OCI-LY7 (cell line): ENCODE results near the gene ORAI1. TPM values are rescaled to one million over a fixed set of nuclear protein-coding genes. Genes with fewer than 3 reads are reported as not detected.

Experiments used
- BruUV-seq: library from RNA; stranded (reverse); fragments of 400-500 nt; replicated peaks from 2 replicates; lab custom pipeline; 2021; lab: Mats Ljungman, UMichigan
- CTCF ChIA-PET: fragments of 300-600 bp; sonication (Branson Sonifier 250); formaldehyde crosslinking; loops from one replicate; lab custom pipeline; 2022; ENCODE audit warnings: antibody characterized with exemption; ENCODE audit not compliant: unreplicated experiment; lab: Charles Lee
- POLR2A ChIA-PET: fragments of 300-600 bp; sonication (Branson Sonifier 250); formaldehyde crosslinking; loops from one replicate; lab custom pipeline; 2022; ENCODE audit warnings: antibody characterized with exemption; lab: Charles Lee
- DNase-seq: peaks from one replicate; pipeline ENCODE4 v3.0.0-alpha.2; 2015; ENCODE audit warnings: low spot score
- H2AFZ ChIP-seq: fragments of 200-600 bp; sonication (generic), shearing (Covaris generic); 2 replicates; pipeline ENCODE4 v1.6.1; 2014; ENCODE audit warnings: mild to moderate bottlenecking, antibody characterized with exemption, low read length, moderate library complexity
- H3K27ac ChIP-seq: fragments of 200-600 bp; sonication (generic); 2 replicates; pipeline ENCODE4 v1.5.1; 2014; ENCODE audit warnings: mixed run types, low read depth, mild to moderate bottlenecking, moderate library complexity, low read length, inconsistent platforms; ENCODE audit not compliant: poor library complexity, severe bottlenecking
- H3K36me3 ChIP-seq: fragments of 200-600 bp; sonication (generic); 2 replicates; pipeline ENCODE4 v1.6.1; 2014; ENCODE audit warnings: mild to moderate bottlenecking, antibody characterized with exemption, low read length, moderate library complexity, mixed read lengths; ENCODE audit not compliant: insufficient read depth
- H3K4me1 ChIP-seq: fragments of 200-600 bp; sonication (generic); 2 replicates; pipeline ENCODE4 v1.5.1; 2014; ENCODE audit warnings: mild to moderate bottlenecking, low read length; ENCODE audit not compliant: insufficient read depth, poor library complexity, severe bottlenecking
- H3K4me2 ChIP-seq: fragments of 200-600 bp; sonication (generic); 2 replicates; pipeline ENCODE4 v1.6.1; 2014; ENCODE audit warnings: mild to moderate bottlenecking, low read length
- H3K4me3 ChIP-seq: fragments of 200-600 bp; sonication (generic); 2 replicates; pipeline ENCODE4 v1.5.1; 2014; ENCODE audit warnings: mild to moderate bottlenecking, low read depth, low read length; ENCODE audit not compliant: poor library complexity, severe bottlenecking
- H3K79me2 ChIP-seq: fragments of 200-600 bp; sonication (generic); 2 replicates; pipeline ENCODE4 v1.6.1; 2016; ENCODE audit warnings: low read depth, mild to moderate bottlenecking, low read length, moderate library complexity, mixed read lengths; ENCODE audit not compliant: insufficient read depth
- H3K9me2 ChIP-seq: fragments of 200-600 bp; sonication (generic); 2 replicates; pipeline ENCODE4 v1.6.1; 2016; ENCODE audit warnings: mild to moderate bottlenecking, low read length, mixed read lengths; ENCODE audit not compliant: insufficient read depth
- H3K9me3 ChIP-seq: fragments of 200-600 bp; sonication (generic); 2 replicates; pipeline ENCODE4 v1.6.1; 2014; ENCODE audit warnings: mild to moderate bottlenecking, mixed run types, low read length, mixed read lengths
- H4K20me1 ChIP-seq: fragments of 200-600 bp; sonication (generic); 2 replicates; pipeline ENCODE4 v1.6.1; 2014; ENCODE audit warnings: mild to moderate bottlenecking, antibody characterized with exemption, low read length, moderate library complexity, mixed read lengths; ENCODE audit not compliant: insufficient read depth
- EZH2phosphoT487 ChIP-seq: fragments of 200-600 bp; sonication (generic); IDR thresholded peaks from 2 replicates; pipeline ENCODE4 v1.6.1; 2018; ENCODE audit warnings: low read depth, borderline replicate concordance, mild to moderate bottlenecking, mixed run types, antibody characterized with exemption, low read length, moderate library complexity, mixed read lengths
- intact Hi-C: fragments of 100-400 bp; cut with micrococcal nuclease; formaldehyde crosslinking; loops from one replicate; pipeline ENCODE4 v1.10.0; 2022; ENCODE audit not compliant: unreplicated experiment
- total RNA-seq, 2 experiments: library from RNA; depleted of rRNA in 1 of 2; stranded (reverse); fragments of >200 nt in 1 of 2; shearing (Covaris generic) in 1 of 2; gene quantifications; 2 replicates each; pipeline ENCODE4 v1.2.3, GENCODE V29; 2014 to 2022
- TF ChIP-seq, protein P1 (sequence below): fragments of 200-600 bp; sonication (generic); conservative IDR thresholded peaks from 2 replicates; pipeline ENCODE4 v1.5.1; 2014; ENCODE audit warnings: mild to moderate bottlenecking, antibody characterized with exemption, low read length, moderate library complexity, mixed read lengths

The ORAI1 gene
- total RNA-seq, 2 experiments from 2014 or later, result 9.5 to 19.1 TPM

DNA sequence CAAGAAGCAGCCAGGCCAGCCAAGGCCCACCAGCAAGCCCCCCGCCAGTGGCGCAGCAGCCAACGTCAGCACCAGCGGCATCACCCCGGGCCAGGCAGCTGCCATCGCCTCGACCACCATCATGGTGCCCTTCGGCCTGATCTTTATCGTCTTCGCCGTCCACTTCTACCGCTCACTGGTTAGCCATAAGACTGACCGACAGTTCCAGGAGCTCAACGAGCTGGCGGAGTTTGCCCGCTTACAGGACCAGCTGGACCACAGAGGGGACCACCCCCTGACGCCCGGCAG is 15.0 kb downstream of the ORAI1 start:
- ChIA-PET CTCF (no interaction called here), POLR2A (no interaction called here)
- no TSS peak for BruUV-seq
- Histone ChIP-seq H3K4me2 (no peak overlapping the region), H3K27ac (no peak overlapping the region), H3K4me1 (peaks cover 17% of the 10 kb centered on the region), H3K9me2 (no peaks in the 10 kb centered on the region), H3K79me2 (peaks cover 6% of the 10 kb centered on the region; the same call in 1 of the 2 replicates), H3K4me3 (no peak overlapping the region), H3K36me3 (peaks cover 17% of the 10 kb centered on the region), H3K9me3 (no peaks in the 10 kb centered on the region), H2AFZ (no peak overlapping the region), H4K20me1 (no peaks in the 10 kb centered on the region)
- intact Hi-C loops, result no loop called here
- TF ChIP-seq, protein P1, sequence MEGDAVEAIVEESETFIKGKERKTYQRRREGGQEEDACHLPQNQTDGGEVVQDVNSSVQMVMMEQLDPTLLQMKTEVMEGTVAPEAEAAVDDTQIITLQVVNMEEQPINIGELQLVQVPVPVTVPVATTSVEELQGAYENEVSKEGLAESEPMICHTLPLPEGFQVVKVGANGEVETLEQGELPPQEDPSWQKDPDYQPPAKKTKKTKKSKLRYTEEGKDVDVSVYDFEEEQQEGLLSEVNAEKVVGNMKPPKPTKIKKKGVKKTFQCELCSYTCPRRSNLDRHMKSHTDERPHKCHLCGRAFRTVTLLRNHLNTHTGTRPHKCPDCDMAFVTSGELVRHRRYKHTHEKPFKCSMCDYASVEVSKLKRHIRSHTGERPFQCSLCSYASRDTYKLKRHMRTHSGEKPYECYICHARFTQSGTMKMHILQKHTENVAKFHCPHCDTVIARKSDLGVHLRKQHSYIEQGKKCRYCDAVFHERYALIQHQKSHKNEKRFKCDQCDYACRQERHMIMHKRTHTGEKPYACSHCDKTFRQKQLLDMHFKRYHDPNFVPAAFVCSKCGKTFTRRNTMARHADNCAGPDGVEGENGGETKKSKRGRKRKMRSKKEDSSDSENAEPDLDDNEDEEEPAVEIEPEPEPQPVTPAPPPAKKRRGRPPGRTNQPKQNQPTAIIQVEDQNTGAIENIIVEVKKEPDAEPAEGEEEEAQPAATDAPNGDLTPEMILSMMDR, result no peak
- no peak for TF ChIP-seq EZH2phosphoT487
- no peak for DNase-seq

DNA sequence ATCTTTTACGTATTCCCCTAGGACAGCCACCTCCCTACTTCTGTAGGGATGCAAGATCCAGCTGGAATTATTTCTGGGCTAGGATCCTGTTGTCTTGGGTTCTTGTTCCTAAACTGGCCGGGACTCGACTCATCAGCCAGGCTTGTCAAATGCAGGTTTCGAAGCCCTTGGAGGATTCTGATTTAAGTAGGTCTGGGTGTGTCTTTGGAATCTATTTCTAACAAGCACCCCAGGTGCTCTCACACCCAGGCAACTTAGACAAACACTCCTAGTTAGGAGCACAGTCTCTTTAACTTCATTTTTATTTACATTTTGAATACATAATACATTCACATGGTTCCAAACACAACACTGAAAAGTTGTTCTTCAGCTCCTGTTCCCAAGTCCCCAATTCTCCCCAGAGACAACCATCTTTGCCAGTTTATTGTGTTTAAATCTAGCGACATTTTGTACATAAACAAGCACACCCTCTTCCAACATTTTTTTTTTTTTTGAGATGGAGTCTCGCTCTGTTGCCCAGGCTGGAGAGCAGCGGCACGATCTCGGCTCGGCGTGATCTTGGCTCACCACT is 22.2 kb downstream of the ORAI1 start:
- H4K20me1 ChIP-seq, result no peaks in the 10 kb centered on the region
- no peaks in the 10 kb centered on the region for H3K4me1 ChIP-seq
- POLR2A ChIA-PET, result interaction anchor here (0.7 to 1.6 kb wide), 4 partner anchors 11 to 23 kb away, joined by 3 to 4 read pairs (median 3); no protein-coding TSS in a partner anchor
- no peaks in the 10 kb centered on the region for H3K79me2 ChIP-seq
- no peaks in the 10 kb centered on the region for H3K9me2 ChIP-seq
- peaks cover 2% of the 10 kb centered on the region; the same call in 1 of the 2 replicates for H3K36me3 ChIP-seq
- H3K9me3 ChIP-seq, result no peaks in the 10 kb centered on the region
- no peak overlapping the region for H2AFZ ChIP-seq
- no peak overlapping the region for H3K27ac ChIP-seq
- no TSS peak for BruUV-seq
- no peak for DNase-seq
- H3K4me2 ChIP-seq, result no peak overlapping the region
- intact Hi-C loops, result no loop called here
- TF ChIP-seq, protein P1, result no peak
- no peak for TF ChIP-seq EZH2phosphoT487
- no peak overlapping the region for H3K4me3 ChIP-seq
- CTCF ChIA-PET, result interaction anchor here (0.5 kb wide), 1 partner anchor 96 kb away, joined by 9 read pairs; no protein-coding TSS in a partner anchor

- Histone ChIP-seq H3K27ac (no peak overlapping the region), H3K36me3 (no peaks in the 10 kb centered on the region), H3K79me2 (no peaks in the 10 kb centered on the region), H3K9me2 (no peaks in the 10 kb centered on the region), H3K4me1 (no peaks in the 10 kb centered on the region), H3K4me3 (no peak overlapping the region), H4K20me1 (no peaks in the 10 kb centered on the region), H3K4me2 (no peak overlapping the region), H2AFZ (no peak overlapping the region), H3K9me3 (no peaks in the 10 kb centered on the region)
- POLR2A ChIA-PET, result interaction anchor here (1.2 to 1.6 kb wide), 3 partner anchors 9 to 17 kb away, joined by 3 to 4 read pairs (median 3); no protein-coding TSS in a partner anchor
- CTCF ChIA-PET, result no interaction called here
- no TSS peak for BruUV-seq
- no peak for TF ChIP-seq EZH2phosphoT487
- TF ChIP-seq, protein P1, result no peak
- intact Hi-C loops, result no loop called here
- DNase-seq, result no peak
These were observed 23.0 kb downstream of the ORAI1 start for GRCh38 chr12:121649322-121649721.
